ENCODE measurements around the gene PIK3C2B.
"Not testable (repeated sequence)": the region's sequence is repeated elsewhere in the genome, so short reads cannot be mapped to it uniquely, and the experiment has no call there.

PIK3C2B gene

GRCh38 chr1:204507317-204508105, 12.9 kb upstream of the PIK3C2B start:
- DNase-seq = peak; percentile 35

- DNase-seq = peak; percentile 92
Measured at GRCh38 chr1:204506969-204507316, 12.3 kb upstream of the PIK3C2B start.

DNA sequence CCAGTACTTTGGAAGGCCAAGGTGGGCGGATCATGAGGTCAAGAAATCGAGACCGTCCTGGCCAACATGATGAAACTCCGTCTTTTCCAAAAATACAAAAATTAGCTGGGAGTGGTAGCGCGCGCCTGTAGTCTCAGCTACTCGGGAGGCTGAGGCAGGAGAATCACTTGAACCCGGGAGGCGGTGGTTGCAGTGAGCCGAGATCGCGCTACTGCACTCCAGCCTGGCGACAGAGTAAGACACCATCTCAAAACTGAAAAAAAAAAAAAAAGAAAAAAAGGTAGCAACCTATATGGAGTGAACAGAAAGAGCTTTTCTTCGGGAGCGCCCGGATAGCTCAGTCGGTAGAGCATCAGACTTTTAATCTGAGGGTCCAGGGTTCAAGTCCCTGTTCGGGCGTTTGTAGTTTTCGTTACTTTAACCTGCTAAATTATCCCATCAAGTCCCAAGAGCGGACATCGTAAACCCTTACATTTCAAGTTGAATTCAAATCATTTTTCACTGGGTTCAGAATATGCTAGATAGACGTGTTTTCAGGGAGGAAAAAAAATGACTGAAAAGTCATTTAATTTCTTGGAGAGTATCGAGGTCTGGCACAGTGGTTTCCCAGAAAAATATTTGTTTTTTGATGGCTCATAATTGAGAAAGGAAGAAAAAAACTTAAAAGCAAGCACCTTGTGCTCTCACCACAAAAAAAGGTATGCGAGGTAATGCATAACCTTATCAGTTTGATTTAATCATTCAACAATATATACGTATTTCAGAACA, 11.8 kb upstream of the PIK3C2B start:
- DNase-seq = peak; percentile 93

GRCh38 chr1:204505674-204506200, 11.1 kb upstream of the PIK3C2B start:
- DNase-seq = peak; percentile 28

GRCh38 chr1:204503913-204504519, 9.4 kb upstream of the PIK3C2B start:
- DNase-seq = no peak

GRCh38 chr1:204503122-204503912, 8.7 kb upstream of the PIK3C2B start:
- DNase-seq = peak; percentile 78

DNA sequence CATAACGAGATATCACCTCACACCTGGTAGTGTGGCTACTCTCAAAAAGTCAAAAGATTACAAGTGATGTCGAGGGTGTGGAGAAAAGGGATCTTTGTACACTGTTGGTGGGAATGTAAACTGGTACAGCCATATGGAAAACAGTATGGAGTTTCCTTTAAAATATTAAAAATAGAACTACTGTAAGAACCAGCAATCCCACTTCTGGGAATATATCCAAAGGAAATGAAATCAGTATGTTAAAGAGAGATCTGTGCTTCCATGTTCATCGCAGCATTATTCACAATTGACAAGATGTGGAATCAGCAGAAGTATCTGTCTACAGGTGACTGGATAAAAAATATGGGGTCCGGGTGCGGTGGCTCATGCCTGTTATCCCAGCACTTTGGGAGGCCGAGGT, 7.6 kb upstream of the PIK3C2B start:
- DNase-seq = no peak

DNA sequence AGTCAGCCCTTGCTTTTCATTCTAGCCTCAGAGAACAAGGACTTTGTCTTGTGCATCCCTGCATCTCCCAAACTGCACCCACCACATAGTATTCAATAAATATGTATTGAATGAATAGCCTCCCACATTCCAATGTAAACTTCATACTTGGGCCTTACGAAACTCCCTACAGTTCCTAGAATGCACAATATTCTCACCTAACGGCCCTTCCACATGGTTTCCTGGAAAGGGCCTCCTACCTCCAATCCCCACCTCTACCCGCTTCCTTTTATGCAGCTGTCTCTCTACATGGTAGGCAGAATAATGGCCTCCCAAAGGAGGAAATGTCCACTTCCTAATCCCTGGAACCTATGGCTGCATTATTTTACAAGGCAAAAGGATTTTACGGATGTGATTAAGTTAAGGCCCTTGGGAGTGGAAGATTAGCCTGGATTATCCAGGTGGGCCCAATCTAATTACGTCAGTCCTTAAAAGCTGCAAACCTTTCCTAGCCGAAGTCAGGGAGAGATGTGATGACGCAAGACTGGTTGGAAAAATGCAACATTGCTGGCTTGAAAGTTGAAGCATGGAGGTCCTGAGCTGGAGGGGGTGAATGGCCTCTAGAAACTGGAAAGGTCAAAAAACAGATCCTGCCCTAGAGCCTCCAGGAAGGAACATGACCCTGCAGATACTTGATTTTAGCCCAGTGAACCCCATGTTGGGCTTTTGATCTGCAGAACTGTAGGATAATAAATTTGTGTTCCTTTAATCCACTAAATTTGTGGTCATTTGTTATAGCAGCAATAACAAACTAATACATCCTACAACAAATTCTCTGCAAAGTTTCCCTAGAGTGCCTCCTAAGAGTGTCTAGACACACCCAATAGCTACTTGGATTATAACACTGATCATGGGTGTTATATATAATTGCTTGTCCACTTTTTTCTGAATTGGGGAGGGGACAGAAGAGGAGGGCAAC, 5.2 kb upstream of the PIK3C2B start:
- no peak for DNase-seq

GRCh38 chr1:204498981-204499380, 4.4 kb upstream of the PIK3C2B start:
- no peak for DNase-seq

GRCh38 chr1:204495777-204496176, 1.2 kb upstream of the PIK3C2B start:
- DNase-seq = no peak

- DNase-seq = no peak
Measured at GRCh38 chr1:204495078-204495753, 611 bp upstream of the PIK3C2B start.

DNA sequence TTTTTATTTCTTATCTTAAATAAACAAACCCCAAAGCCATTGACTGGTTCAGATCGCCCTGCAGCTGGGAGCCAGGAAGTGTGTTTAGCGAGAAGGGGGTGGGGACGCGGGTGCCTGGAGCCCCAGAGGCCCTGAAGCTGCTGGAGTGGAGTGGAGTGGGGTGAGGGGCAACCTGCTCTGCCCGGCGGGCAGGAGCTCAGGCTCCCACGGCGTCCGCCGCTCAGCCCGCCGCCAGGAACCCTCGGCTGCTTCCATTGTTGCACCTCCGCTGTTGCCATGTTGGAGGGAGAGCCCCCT, 673 bp downstream of the PIK3C2B start:
- peak; percentile 67 for DNase-seq

- no peak for DNase-seq
Measured at GRCh38 chr1:204493145-204493983, 1.2 kb downstream of the PIK3C2B start.

- DNase-seq = no peak
Measured at GRCh38 chr1:204491655-204492054, 3.0 kb downstream of the PIK3C2B start.

- DNase-seq = no peak
Measured at GRCh38 chr1:204487256-204487615, 7.4 kb downstream of the PIK3C2B start.

DNA sequence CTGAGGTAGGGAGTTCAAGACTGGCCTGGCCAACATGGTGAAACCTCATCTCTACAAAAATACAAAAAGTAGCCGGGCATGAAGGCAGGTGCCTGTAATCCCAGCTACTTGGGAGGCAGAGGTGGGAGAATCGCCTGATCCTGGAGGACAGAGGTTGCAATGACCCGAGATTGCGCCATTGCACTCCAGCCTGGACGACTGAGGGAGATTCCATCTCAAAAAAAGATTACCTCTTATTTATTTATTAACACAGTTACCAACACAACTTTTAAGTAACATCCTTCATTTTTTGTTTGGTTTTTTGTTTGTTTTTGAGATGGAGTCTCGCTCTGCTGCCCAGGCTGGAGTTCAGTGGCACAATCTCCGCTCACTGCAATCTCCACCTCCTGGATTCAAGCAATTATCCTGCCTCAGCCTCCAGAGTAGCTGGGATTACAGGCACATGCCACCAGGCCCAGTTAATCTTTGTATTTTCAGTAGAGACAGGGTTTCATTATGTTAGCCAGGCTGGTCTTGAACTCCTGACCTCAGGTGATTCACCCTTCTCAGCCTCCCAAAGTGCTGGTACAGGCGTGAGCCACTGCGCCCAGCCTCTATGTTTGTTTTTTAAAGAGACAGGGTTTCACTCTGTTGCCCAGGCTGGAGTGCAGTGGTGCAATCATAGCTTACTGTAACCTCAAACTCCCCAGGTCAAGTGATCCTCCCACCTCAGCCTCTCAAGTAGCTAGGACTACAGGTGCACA, 7.9 kb downstream of the PIK3C2B start:
- DNase-seq = not testable (repeated sequence)

DNA sequence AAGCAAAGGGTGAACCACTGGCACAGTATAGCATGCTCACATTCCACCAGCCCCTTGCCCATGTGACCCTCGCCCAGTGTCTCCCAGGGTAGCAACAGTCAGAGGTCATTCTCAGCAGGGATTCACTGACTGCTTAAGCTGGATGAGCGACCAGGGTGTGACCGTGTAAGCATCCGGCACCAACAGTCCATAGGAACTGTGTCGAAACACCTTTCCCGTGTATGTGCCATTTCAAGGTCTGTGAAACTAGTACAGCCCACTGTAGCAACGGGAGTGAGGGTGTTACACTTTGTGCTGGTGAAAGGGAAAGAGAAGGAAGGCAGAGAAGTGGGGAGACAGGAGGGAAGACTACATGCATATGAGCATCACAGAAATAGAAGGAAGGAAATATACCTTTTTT, 10.8 kb downstream of the PIK3C2B start:
- DNase-seq = no peak

DNA sequence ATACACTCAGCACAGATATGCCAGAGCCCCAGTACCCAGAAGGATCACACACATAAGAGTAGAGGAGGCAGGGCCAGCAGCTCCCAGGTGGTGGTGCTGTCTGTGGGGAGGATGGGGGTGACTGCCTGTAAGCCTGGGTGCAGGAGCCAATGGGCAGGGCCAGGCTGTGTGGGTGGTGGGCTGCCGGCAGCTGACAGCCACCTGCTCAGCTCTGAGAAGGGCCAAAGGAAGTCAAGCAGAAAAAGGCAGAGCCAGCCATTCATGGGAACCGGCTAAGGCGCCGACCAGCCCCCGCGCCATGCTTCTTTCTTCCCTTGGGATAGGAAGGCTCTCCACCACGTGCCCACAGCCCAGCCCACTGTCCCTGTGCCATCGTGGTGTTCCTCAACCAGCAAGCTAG, 14.1 kb downstream of the PIK3C2B start:
- DNase-seq = no peak

DNA sequence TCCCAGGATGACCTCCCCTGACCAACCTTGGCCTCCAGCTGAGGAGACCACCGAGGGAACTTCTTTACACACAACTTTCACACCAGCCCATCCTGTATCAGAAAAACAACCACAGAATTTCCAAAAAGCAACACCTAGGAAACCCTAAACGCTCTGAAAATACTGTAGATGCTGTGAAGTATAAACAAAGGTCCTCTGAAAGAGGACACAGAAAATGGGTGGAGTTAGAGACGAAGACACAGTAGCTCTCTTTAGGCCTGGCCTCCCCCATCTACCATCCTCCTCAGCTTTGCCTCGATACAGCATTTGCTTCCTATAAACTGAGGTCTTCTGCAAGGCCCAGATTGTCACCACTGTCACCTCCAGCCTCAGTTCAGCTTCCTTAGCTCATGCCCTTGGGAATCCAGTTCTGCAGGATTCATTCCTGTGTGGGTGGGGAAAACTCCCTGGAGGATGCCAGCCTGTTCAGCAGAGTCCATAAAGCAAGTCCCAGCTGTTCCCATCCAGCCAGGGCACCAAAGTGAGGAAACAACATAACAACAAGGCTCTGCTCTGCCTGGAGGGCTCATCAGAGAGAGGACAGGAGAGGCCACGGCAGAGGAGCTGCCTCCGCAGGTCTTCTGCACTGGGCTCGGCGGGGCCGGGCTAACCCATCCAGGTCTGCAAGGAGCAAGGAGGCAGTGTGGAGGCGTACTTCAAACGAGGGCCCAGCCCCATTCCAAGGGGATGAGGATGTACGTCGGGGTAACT, 15.0 kb downstream of the PIK3C2B start:
- DNase-seq = no peak

Data from RPMI8226 (cell line).